HS-5 (cell line): ENCODE data around the gene RPS6KA2.
A peak's percentile ranks its signal among the peaks of the same experiment; 100 is the strongest.
"Not testable (repeated sequence)": the region's sequence is repeated elsewhere in the genome, so short reads cannot be mapped to it uniquely, and the experiment has no call there.

Experiments used
- DNase-seq: peaks from one replicate; pipeline ENCODE4 v3.0.0-alpha.2; 2012; ENCODE audit warnings: low read depth

RPS6KA2 gene

GRCh38 chr6:166635013-166635970 lies 8.2 kb upstream of the RPS6KA2 start:
- no peak for DNase-seq

GRCh38 chr6:166634581-166634980 lies 7.5 kb upstream of the RPS6KA2 start:
- not testable (repeated sequence) for DNase-seq

- DNase-seq = no peak
These were observed 6.9 kb upstream of the RPS6KA2 start for GRCh38 chr6:166633732-166634535.

- no peak for DNase-seq
These were observed 5.7 kb upstream of the RPS6KA2 start for GRCh38 chr6:166632731-166633130.

- DNase-seq = no peak
These were observed 3.4 kb upstream of the RPS6KA2 start for GRCh38 chr6:166630462-166630861.

- DNase-seq = peak; percentile 78
These were observed 2.6 kb upstream of the RPS6KA2 start for GRCh38 chr6:166629628-166630027.

GRCh38 chr6:166627875-166628801 lies 1.1 kb upstream of the RPS6KA2 start:
- DNase-seq = no peak

- DNase-seq = no peak
These were observed 646 bp downstream of the RPS6KA2 start for GRCh38 chr6:166626177-166627032.

- no peak for DNase-seq
These were observed 1.7 kb downstream of the RPS6KA2 start for GRCh38 chr6:166625356-166625755.

GRCh38 chr6:166624275-166624674 lies 2.8 kb downstream of the RPS6KA2 start:
- no peak for DNase-seq

GRCh38 chr6:166623318-166623717 lies 3.7 kb downstream of the RPS6KA2 start:
- no peak for DNase-seq

GRCh38 chr6:166621114-166621540 lies 5.9 kb downstream of the RPS6KA2 start:
- DNase-seq = no peak

GRCh38 chr6:166620478-166621113 lies 6.5 kb downstream of the RPS6KA2 start:
- DNase-seq = no peak

GRCh38 chr6:166619912-166620311 lies 7.1 kb downstream of the RPS6KA2 start:
- DNase-seq = peak; percentile 94

- DNase-seq = no peak
These were observed 7.9 kb downstream of the RPS6KA2 start for GRCh38 chr6:166618866-166619761.

GRCh38 chr6:166618251-166618650 lies 8.8 kb downstream of the RPS6KA2 start:
- no peak for DNase-seq

- DNase-seq = no peak
These were observed 9.7 kb downstream of the RPS6KA2 start for GRCh38 chr6:166617359-166617758.

- no peak for DNase-seq
These were observed 10.5 kb downstream of the RPS6KA2 start for GRCh38 chr6:166616261-166617238.
